DND-41 (cell line): ENCODE measurements around the gene VSIG10L2.

Experiments used
- ATAC-seq: fragments of 200-7000 bp; cut with Tn5 transposase; 3 replicates; pipeline ENCODE4 v1.9.1; 2021; ENCODE audit warnings: low read depth; ENCODE audit not compliant: insufficient read depth
- DNase-seq: peaks from one replicate; pipeline ENCODE4 v3.0.0-alpha.2; 2020
- H2AFZ ChIP-seq: 2 replicates; pipeline ENCODE4 v1.6.0; 2012; ENCODE audit warnings: low read depth, low read length
- H3K27ac ChIP-seq: 2 replicates; pipeline ENCODE4 v1.5.1; 2012; ENCODE audit warnings: low read length, inconsistent platforms
- H3K27me3 ChIP-seq: fragments of 200-600 bp; sonication (generic); 2 replicates; pipeline ENCODE4 v1.6.0; 2012; ENCODE audit warnings: low read length, mild to moderate bottlenecking, inconsistent platforms; ENCODE audit not compliant: insufficient read depth, poor library complexity
- H3K36me3 ChIP-seq: 2 replicates; pipeline ENCODE4 v1.5.1; 2012; ENCODE audit warnings: low read length, inconsistent platforms; ENCODE audit not compliant: insufficient read depth
- H3K4me1 ChIP-seq: 2 replicates; pipeline ENCODE4 v1.5.1; 2012; ENCODE audit warnings: mild to moderate bottlenecking, low read length; ENCODE audit not compliant: insufficient read depth
- H3K4me2 ChIP-seq: 2 replicates; pipeline ENCODE4 v1.6.0; 2012; ENCODE audit warnings: mild to moderate bottlenecking, moderate library complexity, low read length, inconsistent platforms; ENCODE audit not compliant: insufficient read depth
- H3K4me3 ChIP-seq, 2 experiments: fragments of 200-600 bp in 1 of 2; shearing (Covaris generic) in 1 of 2; 2 replicates each; pipeline ENCODE4 v1.5.1; 2012 to 2016; ENCODE audit warnings: inconsistent platforms in 2 of 2, low read length in 2 of 2, mild to moderate bottlenecking in 2 of 2, low read depth in 1 of 2, moderate library complexity in 1 of 2
- H3K79me2 ChIP-seq: 2 replicates; pipeline ENCODE4 v1.6.0; 2012; ENCODE audit warnings: low read length, inconsistent platforms; ENCODE audit not compliant: insufficient read depth
- H3K9ac ChIP-seq: 2 replicates; pipeline ENCODE4 v1.6.0; 2012; ENCODE audit warnings: low read depth, mild to moderate bottlenecking, inconsistent platforms, low read length, moderate library complexity
- H3K9me3 ChIP-seq: 2 replicates; pipeline ENCODE4 v1.5.1; 2012; ENCODE audit warnings: low read length, moderate library complexity, mild to moderate bottlenecking, inconsistent platforms; ENCODE audit not compliant: insufficient read depth, severe bottlenecking
- H4K20me1 ChIP-seq: 2 replicates; pipeline ENCODE4 v1.6.0; 2012; ENCODE audit warnings: low read length; ENCODE audit not compliant: insufficient read depth
- EZH2 ChIP-seq: IDR thresholded peaks from 3 replicates; pipeline ENCODE4 v1.6.1; 2012; ENCODE audit warnings: borderline replicate concordance, low read depth, mild to moderate bottlenecking, moderate library complexity, low read length, inconsistent platforms; ENCODE audit not compliant: severe bottlenecking
- TF ChIP-seq, protein P1 (sequence below): IDR thresholded peaks from 2 replicates; pipeline ENCODE4 v1.5.1; 2012; ENCODE audit warnings: borderline replicate concordance, low read length, moderate library complexity, mild to moderate bottlenecking; ENCODE audit not compliant: poor library complexity, severe bottlenecking; ENCODE audit errors: extremely low read depth

Gene VSIG10L2

GRCh38 chr11:125950178-125950490 is 4.3 kb downstream of the VSIG10L2 start:
- no peak overlapping the region for H2AFZ ChIP-seq

DNA sequence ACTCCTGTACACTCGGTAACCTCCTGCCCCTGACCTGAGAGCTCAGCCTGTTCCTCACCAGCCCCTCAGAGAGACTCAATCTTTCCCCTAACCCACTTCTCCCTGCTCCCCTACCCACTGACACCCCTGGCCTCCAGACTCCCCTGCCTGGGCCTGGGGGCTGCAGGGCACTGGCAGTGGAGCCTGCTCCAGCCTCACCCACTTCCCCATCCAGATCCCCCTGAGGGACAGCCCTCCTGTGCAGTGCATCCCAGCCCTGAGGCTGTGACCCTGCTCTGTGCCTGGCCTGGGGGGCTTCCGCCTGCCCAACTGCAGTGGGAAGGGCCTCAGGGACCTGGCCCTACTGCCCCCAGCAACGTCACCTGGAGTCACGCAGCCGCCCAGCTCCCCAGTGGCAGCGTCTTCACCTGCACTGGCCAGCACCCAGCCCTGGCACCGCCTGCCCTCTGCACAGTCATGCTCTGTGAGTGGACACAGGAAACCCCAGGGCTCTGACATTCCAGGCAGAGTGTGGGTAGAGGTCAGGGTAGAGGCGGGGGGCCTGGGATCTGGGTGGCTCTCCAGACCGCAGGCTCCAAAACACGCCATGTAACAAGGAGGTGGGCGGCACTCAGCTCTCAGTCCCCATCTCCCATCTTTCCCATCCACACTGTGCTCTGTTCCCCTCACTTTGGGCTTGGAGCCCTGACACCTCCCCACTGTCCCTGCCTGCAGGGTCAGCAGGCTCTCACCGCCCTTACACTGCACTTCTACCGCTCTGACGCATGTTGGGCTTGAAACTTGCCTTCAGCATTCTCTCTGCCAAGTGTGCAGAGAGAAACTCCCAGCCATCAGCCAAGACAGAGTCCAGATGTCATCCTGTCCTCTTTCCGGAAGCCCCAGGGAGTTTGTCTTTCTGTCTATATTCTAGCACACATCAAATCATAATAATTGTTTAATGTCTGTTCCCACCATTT is 5.1 kb downstream of the VSIG10L2 start:
- Histone ChIP-seq H4K20me1 (no peaks in the 10 kb centered on the region), H3K27ac (no peak overlapping the region), H3K4me3 (no peak overlapping the region), H3K4me2 (no peak overlapping the region), H3K4me1 (no peaks in the 10 kb centered on the region; the same call in 1 of the 2 replicates), H2AFZ (no peak overlapping the region), H3K36me3 (no peaks in the 10 kb centered on the region), H3K9me3 (no peaks in the 10 kb centered on the region), H3K79me2 (no peaks in the 10 kb centered on the region), H3K27me3 (no peaks in the 10 kb centered on the region), H3K9ac (no peak overlapping the region)
- ATAC-seq (no peak), DNase-seq (no peak)
- TF ChIP-seq EZH2, result no peak
- TF ChIP-seq, protein P1, sequence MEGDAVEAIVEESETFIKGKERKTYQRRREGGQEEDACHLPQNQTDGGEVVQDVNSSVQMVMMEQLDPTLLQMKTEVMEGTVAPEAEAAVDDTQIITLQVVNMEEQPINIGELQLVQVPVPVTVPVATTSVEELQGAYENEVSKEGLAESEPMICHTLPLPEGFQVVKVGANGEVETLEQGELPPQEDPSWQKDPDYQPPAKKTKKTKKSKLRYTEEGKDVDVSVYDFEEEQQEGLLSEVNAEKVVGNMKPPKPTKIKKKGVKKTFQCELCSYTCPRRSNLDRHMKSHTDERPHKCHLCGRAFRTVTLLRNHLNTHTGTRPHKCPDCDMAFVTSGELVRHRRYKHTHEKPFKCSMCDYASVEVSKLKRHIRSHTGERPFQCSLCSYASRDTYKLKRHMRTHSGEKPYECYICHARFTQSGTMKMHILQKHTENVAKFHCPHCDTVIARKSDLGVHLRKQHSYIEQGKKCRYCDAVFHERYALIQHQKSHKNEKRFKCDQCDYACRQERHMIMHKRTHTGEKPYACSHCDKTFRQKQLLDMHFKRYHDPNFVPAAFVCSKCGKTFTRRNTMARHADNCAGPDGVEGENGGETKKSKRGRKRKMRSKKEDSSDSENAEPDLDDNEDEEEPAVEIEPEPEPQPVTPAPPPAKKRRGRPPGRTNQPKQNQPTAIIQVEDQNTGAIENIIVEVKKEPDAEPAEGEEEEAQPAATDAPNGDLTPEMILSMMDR, result no peak

More at GRCh38 chr11:125950178-125950490, 4.3 kb downstream of the VSIG10L2 start:
- no peak overlapping the region for H3K4me3 ChIP-seq
- no peaks in the 10 kb centered on the region for H3K36me3 ChIP-seq
- no peaks in the 10 kb centered on the region; the same call in 1 of the 2 replicates for H3K4me1 ChIP-seq
- no peak overlapping the region for H3K27ac ChIP-seq
- no peak for DNase-seq
- no peak for TF ChIP-seq EZH2
- TF ChIP-seq, protein P1, result no peak
- no peaks in the 10 kb centered on the region for H3K9me3 ChIP-seq
- H3K27me3 ChIP-seq, result no peaks in the 10 kb centered on the region
- no peak for ATAC-seq
- H3K79me2 ChIP-seq, result no peaks in the 10 kb centered on the region
- H3K9ac ChIP-seq, result no peak overlapping the region
- no peaks in the 10 kb centered on the region for H4K20me1 ChIP-seq
- no peak overlapping the region for H3K4me2 ChIP-seq

DNA sequence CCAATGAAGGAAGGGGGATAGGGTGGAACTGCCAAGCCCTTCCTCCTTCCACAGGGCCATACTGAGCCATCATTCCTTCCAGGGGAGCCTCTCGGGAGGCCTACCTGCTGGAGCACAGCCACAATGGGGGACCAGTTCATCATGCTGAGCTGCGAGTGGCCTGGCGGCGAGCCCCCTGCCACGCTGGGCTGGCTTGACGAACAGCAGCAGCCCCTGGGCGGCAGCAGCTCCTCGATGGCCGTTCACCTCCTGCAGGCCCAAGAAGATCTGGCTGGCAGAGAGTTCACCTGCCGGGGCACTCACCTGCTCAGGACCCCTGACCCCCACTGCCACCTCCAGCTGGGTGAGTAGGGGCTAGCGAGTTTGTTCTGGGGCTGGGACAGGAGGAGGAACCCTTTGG is 5.9 kb downstream of the VSIG10L2 start:
- Histone ChIP-seq H2AFZ (no peak overlapping the region), H3K27me3 (no peaks in the 10 kb centered on the region), H3K27ac (no peak overlapping the region), H3K79me2 (no peaks in the 10 kb centered on the region), H3K9me3 (no peaks in the 10 kb centered on the region), H3K4me3 (no peak overlapping the region), H3K4me2 (no peak overlapping the region), H4K20me1 (no peaks in the 10 kb centered on the region), H3K36me3 (no peaks in the 10 kb centered on the region), H3K9ac (no peak overlapping the region), H3K4me1 (no peaks in the 10 kb centered on the region; the same call in 1 of the 2 replicates)
- TF ChIP-seq, protein P1, result no peak
- TF ChIP-seq EZH2, result no peak
- no peak for ATAC-seq
- DNase-seq, result no peak
